CD4-positive, alpha-beta T cell treated with Interleukin-2 at 100 ng/mL for 4 hours (primary cell): Measurements from ENCODE around the gene FAM110C.
"Not testable (repeated sequence)": the region's sequence is repeated elsewhere in the genome, so short reads cannot be mapped to it uniquely, and the experiment has no call there.

Experiments used
- DNase-seq: peaks from one replicate; pipeline ENCODE4 v3.0.0-alpha.2; 2020; ENCODE audit warnings: low spot score

The FAM110C gene, protein sequence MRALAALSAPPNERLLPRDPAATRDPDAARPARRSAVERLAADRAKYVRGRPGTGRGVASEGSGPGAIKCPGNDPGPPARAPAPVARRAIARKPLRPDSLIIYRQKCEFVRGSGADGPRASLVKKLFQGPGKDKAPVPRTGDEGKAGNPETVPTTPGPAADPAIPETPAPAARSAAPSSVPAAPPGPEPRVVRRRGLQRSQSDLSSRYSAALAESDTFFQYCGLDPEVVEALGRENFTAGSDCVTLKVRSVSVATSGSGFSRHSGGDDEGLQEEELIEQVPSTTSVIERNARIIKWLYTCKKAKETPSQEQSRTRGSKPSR

DNA sequence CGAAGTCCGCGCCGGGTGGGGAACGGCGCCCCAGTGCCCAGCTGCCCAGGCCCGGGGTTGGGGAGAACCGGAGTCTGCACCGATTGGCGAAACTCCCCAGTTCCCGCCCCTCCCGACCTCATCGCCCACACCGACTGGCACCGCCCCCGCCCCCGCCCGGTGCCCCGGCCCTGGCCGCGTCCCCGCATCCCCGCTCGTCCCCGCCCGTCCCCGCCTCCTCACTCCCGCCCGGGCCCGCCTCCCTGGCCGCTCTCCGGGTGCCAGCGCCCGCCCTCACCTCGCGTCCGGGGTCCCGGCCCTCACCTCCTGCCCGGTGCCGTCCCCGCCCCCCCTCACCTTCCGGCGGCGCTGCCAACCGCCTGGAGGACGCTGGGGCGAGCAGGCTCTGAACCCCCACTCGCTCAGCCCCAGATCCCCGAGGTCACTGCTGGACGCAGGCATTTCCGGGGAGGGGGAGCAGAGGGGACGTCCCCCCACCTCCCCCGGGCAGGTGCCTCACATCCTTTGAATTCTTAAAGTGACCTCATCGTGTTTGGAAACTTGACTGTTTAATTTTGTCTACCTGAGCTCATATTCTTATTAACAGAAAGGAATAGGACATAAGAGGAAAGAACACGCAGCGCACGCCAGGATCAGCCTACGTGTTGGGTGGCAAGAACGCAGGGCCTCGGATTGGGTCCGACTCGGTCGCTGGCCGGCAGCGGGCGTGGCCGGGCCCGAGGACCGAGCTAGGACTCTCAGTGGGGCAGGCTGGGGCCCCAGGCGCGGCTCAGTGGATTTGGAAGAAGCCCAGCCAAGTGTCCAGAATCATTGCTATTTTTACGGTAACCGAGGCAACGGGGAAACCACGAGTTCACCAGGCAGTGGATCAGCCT lies at the start of gene FAM110C:
Gene FAM110C, minus strand, starts transcription at position 35 of the 875 bp plus-strand sequence. CDS start 120 bp downstream, outside the sequence.
- peak; percentile 35 for DNase-seq

DNA sequence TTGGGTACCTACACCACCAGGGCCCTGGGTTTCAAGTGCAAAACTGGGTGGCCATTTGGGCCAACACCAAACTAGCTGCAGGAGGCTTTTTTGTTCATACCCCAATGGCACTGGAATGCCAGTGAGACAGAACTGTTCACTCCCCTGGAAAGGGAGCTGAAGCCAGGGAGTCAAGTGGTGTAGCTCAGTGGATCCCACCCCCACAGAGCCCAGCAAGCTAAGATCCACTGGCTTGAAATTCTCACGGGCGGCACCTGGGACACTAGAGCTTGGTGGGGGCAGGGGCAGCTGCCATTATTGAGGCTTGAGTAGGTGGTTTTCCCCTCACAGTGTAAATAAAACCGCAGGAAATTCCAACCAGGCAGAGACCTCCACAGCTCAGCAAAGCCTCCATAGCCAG lies 46.0 kb upstream of the FAM110C start:
- DNase-seq: no peak

GRCh38 chr2:90645-91312 lies 44.5 kb upstream of the FAM110C start:
- DNase-seq: no peak

DNA sequence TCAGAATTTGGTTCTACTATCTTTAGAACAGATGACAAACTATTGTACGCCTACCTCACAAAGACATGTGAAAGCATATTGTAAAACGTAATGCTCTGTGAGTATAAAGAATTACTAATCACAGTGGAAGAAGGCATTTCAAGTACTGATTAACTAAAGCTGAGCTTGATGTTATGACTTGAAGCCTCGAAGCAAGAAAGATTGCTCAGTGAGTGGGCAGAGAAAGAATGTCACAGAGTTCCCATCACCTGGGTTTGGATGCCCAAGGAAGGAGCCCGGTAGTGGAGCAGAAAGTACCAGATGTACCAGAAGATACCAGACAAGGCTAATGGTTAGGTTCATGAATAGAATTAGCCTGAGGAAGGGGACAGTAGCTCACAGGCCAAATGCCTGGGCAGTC lies 39.5 kb upstream of the FAM110C start:
- no peak for DNase-seq

DNA sequence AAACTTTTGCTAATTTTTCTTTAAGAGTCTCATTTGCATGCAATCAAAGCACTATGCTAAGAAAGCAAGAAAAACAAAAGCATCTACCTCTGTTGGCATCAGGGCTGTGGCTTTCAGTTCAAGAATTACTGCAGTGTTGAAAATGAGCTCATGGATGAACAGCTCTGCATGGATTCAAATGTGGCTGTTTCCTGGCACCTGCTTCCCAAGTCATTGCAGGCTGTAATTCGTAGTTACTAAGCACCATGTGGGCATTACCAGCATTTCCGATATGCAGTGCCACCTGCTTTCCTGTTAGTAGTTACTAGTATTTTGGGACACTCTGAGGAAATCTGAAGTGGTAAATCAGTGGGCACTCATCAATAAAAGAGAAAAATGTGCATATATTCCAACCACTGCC lies 37.8 kb upstream of the FAM110C start:
- no peak for DNase-seq

GRCh38 chr2:80971-81736 lies 34.8 kb upstream of the FAM110C start:
- no peak for DNase-seq

- DNase-seq: no peak
These were observed 34.1 kb upstream of the FAM110C start for GRCh38 chr2:80378-80777.

GRCh38 chr2:71309-72035 lies 25.2 kb upstream of the FAM110C start:
- no peak for DNase-seq

- DNase-seq: no peak
These were observed 23.4 kb upstream of the FAM110C start for GRCh38 chr2:69366-70344.

DNA sequence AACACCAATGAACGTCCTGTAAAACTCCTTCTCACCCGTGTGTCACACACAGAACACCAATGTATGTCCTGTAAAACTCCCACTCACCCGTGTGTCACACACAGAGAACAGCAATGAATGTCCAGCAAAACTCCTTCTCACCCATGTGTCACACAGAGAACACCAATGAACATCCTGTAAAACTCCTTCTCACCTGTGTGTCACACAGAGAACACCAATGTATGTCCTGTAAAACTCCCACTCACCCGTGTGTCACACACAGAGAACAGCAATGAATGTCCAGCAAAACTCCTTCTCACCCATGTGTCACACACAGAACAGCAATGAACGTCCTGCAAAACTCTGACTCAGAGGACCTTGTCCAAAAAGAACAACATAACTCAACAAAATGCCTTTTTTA lies 22.3 kb upstream of the FAM110C start:
- DNase-seq: not testable (repeated sequence)

GRCh38 chr2:66853-67252 lies 20.5 kb upstream of the FAM110C start:
- DNase-seq: no peak

GRCh38 chr2:65121-65520 lies 18.8 kb upstream of the FAM110C start:
- no peak for DNase-seq

- no peak for DNase-seq
These were observed 9.5 kb upstream of the FAM110C start for GRCh38 chr2:55587-56448.

- DNase-seq: no peak
These were observed 5.3 kb upstream of the FAM110C start for GRCh38 chr2:51613-52012.

- DNase-seq: no peak
These were observed 1.4 kb upstream of the FAM110C start for GRCh38 chr2:47737-48136.

DNA sequence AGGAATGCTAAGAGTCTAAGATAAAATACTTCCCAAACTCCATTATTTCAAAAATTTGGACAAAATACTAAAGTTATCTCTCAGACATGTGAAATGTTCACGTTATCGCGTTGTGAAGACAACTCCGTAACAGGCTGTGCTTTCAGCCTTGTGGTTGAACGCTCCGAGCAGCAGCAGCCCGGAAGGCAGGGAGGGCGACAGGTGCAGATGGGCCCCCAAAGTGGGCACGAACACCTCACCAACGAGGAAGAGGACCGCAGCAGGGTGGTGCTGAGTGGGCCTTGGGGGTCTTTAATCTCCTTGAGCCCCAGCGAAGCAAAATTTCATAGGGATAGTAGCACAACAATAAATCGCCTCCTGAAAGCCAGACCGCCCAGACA lies 1.0 kb upstream of the FAM110C start:
- no peak for DNase-seq

GRCh38 chr2:46131-46470 lies 204 bp downstream of the FAM110C start:
- DNase-seq: no peak

- no peak for DNase-seq
These were observed 769 bp downstream of the FAM110C start for GRCh38 chr2:45342-46130.
